Duodenal mucosa (tissue), 2 donors: Measurements from ENCODE around the gene PPP1R3D.

ENCODE experiments used
- H3K27ac ChIP-seq: one replicate; pipeline ENCODE4 v1.7.0; 2013; ENCODE audit warnings: low read depth, low read length
- H3K27me3 ChIP-seq, 2 donors: one replicate each; pipeline ENCODE4 v1.7.0; 2013; ENCODE audit warnings: low read length in 2 of 2, control low read depth in 1 of 2; ENCODE audit not compliant: insufficient read depth in 2 of 2, control insufficient read depth in 1 of 2
- H3K36me3 ChIP-seq, 2 donors: one replicate each; pipeline ENCODE4 v1.7.0; 2013; ENCODE audit warnings: low read length in 2 of 2, control low read depth in 1 of 2; ENCODE audit not compliant: insufficient read depth in 2 of 2, control insufficient read depth in 1 of 2
- H3K4me1 ChIP-seq, 2 donors: one replicate each; pipeline ENCODE4 v1.7.0; 2013; ENCODE audit warnings: low read length in 2 of 2, control low read depth in 1 of 2; ENCODE audit not compliant: insufficient read depth in 2 of 2, control insufficient read depth in 1 of 2
- H3K4me3 ChIP-seq, 2 donors: one replicate each; pipeline ENCODE4 v1.7.0; 2013; ENCODE audit warnings: low read length in 2 of 2, low read depth in 1 of 2
- H3K9ac ChIP-seq, 2 donors: one replicate each; pipeline ENCODE4 v1.7.0; 2013; ENCODE audit warnings: low read length in 2 of 2, low read depth in 1 of 2
- H3K9me3 ChIP-seq, 2 donors: one replicate each; pipeline ENCODE4 v1.7.0; 2013; ENCODE audit warnings: low read length in 2 of 2, control low read depth in 1 of 2; ENCODE audit not compliant: control insufficient read depth in 1 of 2

Gene PPP1R3D

GRCh38 chr20:59925899-59926298 is 14.2 kb downstream of the PPP1R3D start:
- H3K27ac ChIP-seq: no peak overlapping the region
- H3K36me3 ChIP-seq: no peaks in the 10 kb centered on the region
- H3K9ac ChIP-seq: no peak overlapping the region
- peaks cover 3 to 4% of the 10 kb centered on the region in 2 donors for H3K4me1 ChIP-seq
- H3K9me3 ChIP-seq: no peaks in the 10 kb centered on the region
- no peak overlapping the region for H3K4me3 ChIP-seq
- no peaks in the 10 kb centered on the region for H3K27me3 ChIP-seq

- H3K36me3 ChIP-seq: no peaks in the 10 kb centered on the region
- H3K27me3 ChIP-seq: no peaks in the 10 kb centered on the region
- H3K27ac ChIP-seq: no peak overlapping the region
- no peaks in the 10 kb centered on the region for H3K9me3 ChIP-seq
- H3K9ac ChIP-seq: no peak overlapping the region
- H3K4me1 ChIP-seq: peaks cover 3 to 4% of the 10 kb centered on the region in 2 donors
- H3K4me3 ChIP-seq: no peak overlapping the region
These were observed 14.7 kb downstream of the PPP1R3D start for GRCh38 chr20:59925359-59925758.

GRCh38 chr20:59923514-59923913 is 16.6 kb downstream of the PPP1R3D start:
- H3K4me3 ChIP-seq: no peak overlapping the region
- peaks cover 3 to 4% of the 10 kb centered on the region in 2 donors for H3K4me1 ChIP-seq
- no peak overlapping the region for H3K9ac ChIP-seq
- no peak overlapping the region for H3K27ac ChIP-seq
- no peaks in the 10 kb centered on the region for H3K36me3 ChIP-seq
- H3K9me3 ChIP-seq: no peaks in the 10 kb centered on the region
- H3K27me3 ChIP-seq: no peaks in the 10 kb centered on the region

GRCh38 chr20:59920944-59921343 is 19.2 kb downstream of the PPP1R3D start:
- H3K9ac ChIP-seq: no peak overlapping the region
- H3K4me3 ChIP-seq: no peak overlapping the region
- peaks cover 0 to 2% of the 10 kb centered on the region in 2 donors for H3K4me1 ChIP-seq
- no peaks in the 10 kb centered on the region for H3K9me3 ChIP-seq
- H3K36me3 ChIP-seq: no peaks in the 10 kb centered on the region
- H3K27ac ChIP-seq: no peak overlapping the region
- no peaks in the 10 kb centered on the region for H3K27me3 ChIP-seq

- Histone ChIP-seq H3K9ac (no peak overlapping the region), H3K27me3 (no peaks in the 10 kb centered on the region), H3K4me3 (no peak overlapping the region), H3K36me3 (no peaks in the 10 kb centered on the region), H3K4me1 (no peaks in the 10 kb centered on the region), H3K27ac (no peak overlapping the region), H3K9me3 (no peaks in the 10 kb centered on the region)
These were observed 27.5 kb downstream of the PPP1R3D start for GRCh38 chr20:59912609-59913008.

- H3K4me3 ChIP-seq: no peak overlapping the region
- no peak overlapping the region for H3K27ac ChIP-seq
These were observed 29.1 kb downstream of the PPP1R3D start for GRCh38 chr20:59911041-59911440.

GRCh38 chr20:59908855-59909254 is 31.2 kb downstream of the PPP1R3D start:
- Histone ChIP-seq H3K36me3 (no peaks in the 10 kb centered on the region), H3K27me3 (no peaks in the 10 kb centered on the region), H3K9ac (no peak overlapping the region), H3K27ac (no peak overlapping the region), H3K4me1 (no peaks in the 10 kb centered on the region), H3K9me3 (no peaks in the 10 kb centered on the region), H3K4me3 (no peak overlapping the region)

More at GRCh38 chr20:59911041-59911440, 29.1 kb downstream of the PPP1R3D start:
- H3K36me3 ChIP-seq: no peaks in the 10 kb centered on the region
- no peaks in the 10 kb centered on the region for H3K9me3 ChIP-seq
- no peaks in the 10 kb centered on the region for H3K4me1 ChIP-seq
- H3K9ac ChIP-seq: no peak overlapping the region
- H3K27me3 ChIP-seq: no peaks in the 10 kb centered on the region

GRCh38 chr20:59903621-59904020 is 36.5 kb downstream of the PPP1R3D start:
- H3K36me3 ChIP-seq: no peaks in the 10 kb centered on the region
- H3K27ac ChIP-seq: no peak overlapping the region
- no peak overlapping the region for H3K4me3 ChIP-seq
- H3K4me1 ChIP-seq: no peaks in the 10 kb centered on the region
- no peaks in the 10 kb centered on the region for H3K9me3 ChIP-seq
- no peaks in the 10 kb centered on the region for H3K27me3 ChIP-seq
- no peak overlapping the region for H3K9ac ChIP-seq

GRCh38 chr20:59902470-59902869 is 37.6 kb downstream of the PPP1R3D start:
- Histone ChIP-seq H3K27ac (no peak overlapping the region), H3K9ac (no peak overlapping the region), H3K9me3 (no peaks in the 10 kb centered on the region), H3K4me1 (no peaks in the 10 kb centered on the region), H3K27me3 (no peaks in the 10 kb centered on the region), H3K36me3 (no peaks in the 10 kb centered on the region), H3K4me3 (no peak overlapping the region)

GRCh38 chr20:59895908-59896307 is 44.2 kb downstream of the PPP1R3D start:
- Histone ChIP-seq H3K9ac (no peak overlapping the region), H3K27ac (no peak overlapping the region), H3K9me3 (no peaks in the 10 kb centered on the region), H3K36me3 (no peaks in the 10 kb centered on the region), H3K27me3 (no peaks in the 10 kb centered on the region), H3K4me1 (peaks cover 0 to 9% of the 10 kb centered on the region in 2 donors), H3K4me3 (no peak overlapping the region)

GRCh38 chr20:59891581-59891980 is 48.5 kb downstream of the PPP1R3D start:
- H3K27ac ChIP-seq: no peak overlapping the region
- no peaks in the 10 kb centered on the region for H3K36me3 ChIP-seq
- H3K4me1 ChIP-seq: peaks cover 0 to 8% of the 10 kb centered on the region in 2 donors
- H3K9ac ChIP-seq: no peak overlapping the region
- H3K27me3 ChIP-seq: no peaks in the 10 kb centered on the region
- H3K9me3 ChIP-seq: no peaks in the 10 kb centered on the region
- no peak overlapping the region for H3K4me3 ChIP-seq
